ENCODE measurements around the gene SLC7A5. TPM values are rescaled to one million over a fixed set of nuclear protein-coding genes. Genes with fewer than 3 reads are reported as not detected.
"Not testable (repeated sequence)": the region's sequence is repeated elsewhere in the genome, so short reads cannot be mapped to it uniquely, and the experiment has no call there.

Gene SLC7A5
- total and polyA plus RNA-seq, 2 of the 13 experiments (the other 11 are each of a cell fraction or from before 2014, with no cell fraction given) = 79.6 to 155 TPM

DNA sequence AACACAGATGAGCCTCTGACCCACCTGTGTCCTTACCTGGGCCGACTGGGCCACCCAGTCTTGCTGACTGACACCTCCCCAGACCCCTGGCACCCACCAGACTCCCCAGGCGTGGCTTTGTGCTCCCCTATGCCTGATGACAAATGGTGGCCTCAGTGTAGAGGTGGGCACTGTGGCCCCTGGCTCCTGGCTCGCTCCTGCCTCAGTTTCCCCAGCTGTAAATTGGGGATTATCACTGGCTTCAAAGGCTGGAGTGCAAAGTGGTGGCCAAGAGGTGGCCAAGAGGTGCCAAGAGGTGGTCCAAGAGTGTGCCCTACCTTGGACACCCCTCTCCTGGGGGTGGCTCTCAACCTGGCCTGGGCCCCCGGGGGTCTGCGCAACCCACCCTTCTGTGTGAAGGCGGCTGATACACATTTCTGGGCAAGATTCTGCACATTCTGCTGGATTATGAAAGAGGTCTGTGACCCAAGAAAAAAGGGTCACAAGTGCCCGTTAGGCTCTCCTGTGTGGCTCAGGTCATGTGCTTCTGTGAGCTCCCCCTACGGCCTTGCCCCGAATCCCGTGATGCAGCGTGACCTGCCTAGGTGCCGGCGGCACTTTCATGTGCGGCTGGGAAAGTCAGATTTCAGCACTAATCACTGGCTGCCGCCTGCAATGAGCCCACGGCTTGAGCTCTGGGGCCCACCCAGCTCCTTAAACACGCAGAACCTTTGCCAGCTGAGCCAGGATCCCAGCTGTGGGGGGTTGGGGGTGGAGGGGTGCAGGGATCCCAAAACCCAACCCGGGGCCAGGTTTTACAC is 7.8 kb downstream of the SLC7A5 start (continued):
- TF ChIP-seq, protein P1, sequence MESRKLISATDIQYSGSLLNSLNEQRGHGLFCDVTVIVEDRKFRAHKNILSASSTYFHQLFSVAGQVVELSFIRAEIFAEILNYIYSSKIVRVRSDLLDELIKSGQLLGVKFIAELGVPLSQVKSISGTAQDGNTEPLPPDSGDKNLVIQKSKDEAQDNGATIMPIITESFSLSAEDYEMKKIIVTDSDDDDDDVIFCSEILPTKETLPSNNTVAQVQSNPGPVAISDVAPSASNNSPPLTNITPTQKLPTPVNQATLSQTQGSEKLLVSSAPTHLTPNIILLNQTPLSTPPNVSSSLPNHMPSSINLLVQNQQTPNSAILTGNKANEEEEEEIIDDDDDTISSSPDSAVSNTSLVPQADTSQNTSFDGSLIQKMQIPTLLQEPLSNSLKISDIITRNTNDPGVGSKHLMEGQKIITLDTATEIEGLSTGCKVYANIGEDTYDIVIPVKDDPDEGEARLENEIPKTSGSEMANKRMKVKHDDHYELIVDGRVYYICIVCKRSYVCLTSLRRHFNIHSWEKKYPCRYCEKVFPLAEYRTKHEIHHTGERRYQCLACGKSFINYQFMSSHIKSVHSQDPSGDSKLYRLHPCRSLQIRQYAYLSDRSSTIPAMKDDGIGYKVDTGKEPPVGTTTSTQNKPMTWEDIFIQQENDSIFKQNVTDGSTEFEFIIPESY (CRISPR knock-in tag; IDR thresholded peaks at IDR 0.05) = peak; percentile 70
- TF ChIP-seq ZNF75D (CRISPR knock-in tag; IDR thresholded peaks at IDR 0.05; ENCODE audit: borderline replicate concordance) (peak; percentile 38; the same call in 1 of the 2 replicates), ZEB1 (IDR thresholded peaks at IDR 0.05; ENCODE audit: insufficient replicate concordance, low read depth) (peak; percentile 18), MXD4 (CRISPR knock-in tag; IDR thresholded peaks at IDR 0.05) (peak; percentile 75; the same call in 1 of the 2 replicates), ZNF605 (CRISPR knock-in tag; IDR thresholded peaks at IDR 0.05) (0 out of 2 replicates have a peak, but pooled peaks have one; percentile 24), PHF21A (CRISPR knock-in tag; IDR thresholded peaks at IDR 0.05) (peak; percentile 85), CREM (IDR thresholded peaks at IDR 0.05) (peak; percentile 52; the same call in 1 of the 2 replicates)
- TF ChIP-seq, protein P2, sequence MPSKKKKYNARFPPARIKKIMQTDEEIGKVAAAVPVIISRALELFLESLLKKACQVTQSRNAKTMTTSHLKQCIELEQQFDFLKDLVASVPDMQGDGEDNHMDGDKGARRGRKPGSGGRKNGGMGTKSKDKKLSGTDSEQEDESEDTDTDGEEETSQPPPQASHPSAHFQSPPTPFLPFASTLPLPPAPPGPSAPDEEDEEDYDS (CRISPR knock-in tag; IDR thresholded peaks at IDR 0.05) = peak; percentile 25; the same call in 1 of the 2 replicates
- TF ChIP-seq, protein P3, sequence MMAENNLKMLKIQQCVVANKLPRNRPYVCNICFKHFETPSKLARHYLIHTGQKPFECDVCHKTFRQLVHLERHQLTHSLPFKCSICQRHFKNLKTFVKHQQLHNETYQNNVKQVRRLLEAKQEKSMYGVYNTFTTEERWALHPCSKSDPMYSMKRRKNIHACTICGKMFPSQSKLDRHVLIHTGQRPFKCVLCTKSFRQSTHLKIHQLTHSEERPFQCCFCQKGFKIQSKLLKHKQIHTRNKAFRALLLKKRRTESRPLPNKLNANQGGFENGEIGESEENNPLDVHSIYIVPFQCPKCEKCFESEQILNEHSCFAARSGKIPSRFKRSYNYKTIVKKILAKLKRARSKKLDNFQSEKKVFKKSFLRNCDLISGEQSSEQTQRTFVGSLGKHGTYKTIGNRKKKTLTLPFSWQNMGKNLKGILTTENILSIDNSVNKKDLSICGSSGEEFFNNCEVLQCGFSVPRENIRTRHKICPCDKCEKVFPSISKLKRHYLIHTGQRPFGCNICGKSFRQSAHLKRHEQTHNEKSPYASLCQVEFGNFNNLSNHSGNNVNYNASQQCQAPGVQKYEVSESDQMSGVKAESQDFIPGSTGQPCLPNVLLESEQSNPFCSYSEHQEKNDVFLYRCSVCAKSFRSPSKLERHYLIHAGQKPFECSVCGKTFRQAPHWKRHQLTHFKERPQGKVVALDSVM (CRISPR knock-in tag; IDR thresholded peaks at IDR 0.05) = peak; percentile 30; the same call in 1 of the 2 replicates
- TF ChIP-seq, protein P4, sequence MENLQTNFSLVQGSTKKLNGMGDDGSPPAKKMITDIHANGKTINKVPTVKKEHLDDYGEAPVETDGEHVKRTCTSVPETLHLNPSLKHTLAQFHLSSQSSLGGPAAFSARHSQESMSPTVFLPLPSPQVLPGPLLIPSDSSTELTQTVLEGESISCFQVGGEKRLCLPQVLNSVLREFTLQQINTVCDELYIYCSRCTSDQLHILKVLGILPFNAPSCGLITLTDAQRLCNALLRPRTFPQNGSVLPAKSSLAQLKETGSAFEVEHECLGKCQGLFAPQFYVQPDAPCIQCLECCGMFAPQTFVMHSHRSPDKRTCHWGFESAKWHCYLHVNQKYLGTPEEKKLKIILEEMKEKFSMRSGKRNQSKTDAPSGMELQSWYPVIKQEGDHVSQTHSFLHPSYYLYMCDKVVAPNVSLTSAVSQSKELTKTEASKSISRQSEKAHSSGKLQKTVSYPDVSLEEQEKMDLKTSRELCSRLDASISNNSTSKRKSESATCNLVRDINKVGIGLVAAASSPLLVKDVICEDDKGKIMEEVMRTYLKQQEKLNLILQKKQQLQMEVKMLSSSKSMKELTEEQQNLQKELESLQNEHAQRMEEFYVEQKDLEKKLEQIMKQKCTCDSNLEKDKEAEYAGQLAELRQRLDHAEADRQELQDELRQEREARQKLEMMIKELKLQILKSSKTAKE (CRISPR knock-in tag; IDR thresholded peaks at IDR 0.05; ENCODE audit: borderline replicate concordance) = 0 out of 2 replicates have a peak, but pooled peaks have one; percentile 41
- TF ChIP-seq, protein P5, sequence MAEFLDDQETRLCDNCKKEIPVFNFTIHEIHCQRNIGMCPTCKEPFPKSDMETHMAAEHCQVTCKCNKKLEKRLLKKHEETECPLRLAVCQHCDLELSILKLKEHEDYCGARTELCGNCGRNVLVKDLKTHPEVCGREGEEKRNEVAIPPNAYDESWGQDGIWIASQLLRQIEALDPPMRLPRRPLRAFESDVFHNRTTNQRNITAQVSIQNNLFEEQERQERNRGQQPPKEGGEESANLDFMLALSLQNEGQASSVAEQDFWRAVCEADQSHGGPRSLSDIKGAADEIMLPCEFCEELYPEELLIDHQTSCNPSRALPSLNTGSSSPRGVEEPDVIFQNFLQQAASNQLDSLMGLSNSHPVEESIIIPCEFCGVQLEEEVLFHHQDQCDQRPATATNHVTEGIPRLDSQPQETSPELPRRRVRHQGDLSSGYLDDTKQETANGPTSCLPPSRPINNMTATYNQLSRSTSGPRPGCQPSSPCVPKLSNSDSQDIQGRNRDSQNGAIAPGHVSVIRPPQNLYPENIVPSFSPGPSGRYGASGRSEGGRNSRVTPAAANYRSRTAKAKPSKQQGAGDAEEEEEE (CRISPR knock-in tag; IDR thresholded peaks at IDR 0.05; ENCODE audit: borderline replicate concordance) = 0 out of 2 replicates have a peak, but pooled peaks have one; percentile 47
- not testable (repeated sequence) for TF ChIP-seq CREM (CRISPR knock-in tag; IDR thresholded peaks at IDR 0.05)
- TF ChIP-seq, protein P6, sequence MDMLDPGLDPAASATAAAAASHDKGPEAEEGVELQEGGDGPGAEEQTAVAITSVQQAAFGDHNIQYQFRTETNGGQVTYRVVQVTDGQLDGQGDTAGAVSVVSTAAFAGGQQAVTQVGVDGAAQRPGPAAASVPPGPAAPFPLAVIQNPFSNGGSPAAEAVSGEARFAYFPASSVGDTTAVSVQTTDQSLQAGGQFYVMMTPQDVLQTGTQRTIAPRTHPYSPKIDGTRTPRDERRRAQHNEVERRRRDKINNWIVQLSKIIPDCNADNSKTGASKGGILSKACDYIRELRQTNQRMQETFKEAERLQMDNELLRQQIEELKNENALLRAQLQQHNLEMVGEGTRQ (IDR thresholded peaks at IDR 0.05; ENCODE audit: low read depth, low read length) = peak; percentile 72
- TF ChIP-seq, protein P6 (CRISPR knock-in tag; IDR thresholded peaks at IDR 0.05; ENCODE audit: borderline replicate concordance) = peak; percentile 76; the same call in 1 of the 2 replicates
